SK-N-MC (cell line): Measurements from ENCODE around the gene CHMP3.

Experiments
- EZH2 ChIP-seq: fragments of 200-600 bp; sonication (generic); IDR thresholded peaks from one replicate; pipeline ENCODE4 v1.6.1; 2017; ENCODE audit warnings: antibody characterized with exemption
- POLR2AphosphoS5 ChIP-seq: IDR thresholded peaks from 2 replicates; pipeline ENCODE4 v1.6.1; 2012; ENCODE audit warnings: mild to moderate bottlenecking, low read depth, low read length, borderline replicate concordance

GRCh38 chr2:86468162-86469033, 94.8 kb downstream of the CHMP3 start:
- TF ChIP-seq POLR2AphosphoS5 (no peak), EZH2 (no peak)
